Pons (tissue), 1 donor: ENCODE data around the gene ARHGEF39.
"Not testable (repeated sequence)": the region's sequence is repeated elsewhere in the genome, so short reads cannot be mapped to it uniquely, and the experiment has no call there.

Experiments
- DNase-seq: peaks from one replicate; pipeline ENCODE4 v3.0.0-alpha.2; 2016; ENCODE audit warnings: low spot score

ARHGEF39 gene

GRCh38 chr9:35650341-35651158 lies 14.4 kb downstream of the ARHGEF39 start, which contains the start of gene SIT1:
Gene SIT1, minus strand, starts transcription at chr9:35650931. Its CDS starts 78 bp downstream, at chr9:35650853.
- no peak for DNase-seq

- DNase-seq: no peak
Measured at GRCh38 chr9:35649431-35650340, 15.3 kb downstream of the ARHGEF39 start.

- DNase-seq: peak; percentile 85
Measured at GRCh38 chr9:35646533-35647265, 18.3 kb downstream of the ARHGEF39 start.

- DNase-seq: no peak
Measured at GRCh38 chr9:35646153-35646532, 18.9 kb downstream of the ARHGEF39 start.

GRCh38 chr9:35645736-35646135 lies 19.3 kb downstream of the ARHGEF39 start:
- not testable (repeated sequence) for DNase-seq

- DNase-seq: no peak
Measured at GRCh38 chr9:35643046-35643445, 21.9 kb downstream of the ARHGEF39 start.

- not testable (repeated sequence) for DNase-seq
Measured at GRCh38 chr9:35641478-35641877, 23.5 kb downstream of the ARHGEF39 start.

GRCh38 chr9:35640431-35640830 lies 24.6 kb downstream of the ARHGEF39 start:
- DNase-seq: not testable (repeated sequence)

GRCh38 chr9:35639631-35640030 lies 25.4 kb downstream of the ARHGEF39 start:
- no peak for DNase-seq

GRCh38 chr9:35639225-35639624 lies 25.8 kb downstream of the ARHGEF39 start:
- not testable (repeated sequence) for DNase-seq

- DNase-seq: not testable (repeated sequence)
Measured at GRCh38 chr9:35638751-35639150, 26.2 kb downstream of the ARHGEF39 start.

- DNase-seq: not testable (repeated sequence)
Measured at GRCh38 chr9:35637427-35637955, 27.5 kb downstream of the ARHGEF39 start.

GRCh38 chr9:35636877-35637246 lies 28.1 kb downstream of the ARHGEF39 start:
- not testable (repeated sequence) for DNase-seq

GRCh38 chr9:35636135-35636876 lies 28.7 kb downstream of the ARHGEF39 start:
- peak; percentile 52 for DNase-seq

- no peak for DNase-seq
Measured at GRCh38 chr9:35635730-35636129, 29.3 kb downstream of the ARHGEF39 start.

GRCh38 chr9:35629597-35629996 lies 35.4 kb downstream of the ARHGEF39 start:
- no peak for DNase-seq

- no peak for DNase-seq
Measured at GRCh38 chr9:35628389-35628991, 36.5 kb downstream of the ARHGEF39 start.

- no peak for DNase-seq
Measured at GRCh38 chr9:35627575-35627974, 37.4 kb downstream of the ARHGEF39 start.

- no peak for DNase-seq
Measured at GRCh38 chr9:35619800-35620158, 45.2 kb downstream of the ARHGEF39 start.
